ENCODE data around the gene WBP11. TPM values are rescaled to one million over a fixed set of nuclear protein-coding genes. Genes with fewer than 3 reads are reported as not detected.
"Not testable (repeated sequence)": the region's sequence is repeated elsewhere in the genome, so short reads cannot be mapped to it uniquely, and the experiment has no call there.

Gene WBP11
- total RNA-seq, 1 donor from 2014 or later, result 16.1 TPM

GRCh38 chr12:14771651-14772137 is 31.6 kb downstream of the WBP11 start:
- no peak for DNase-seq

DNA sequence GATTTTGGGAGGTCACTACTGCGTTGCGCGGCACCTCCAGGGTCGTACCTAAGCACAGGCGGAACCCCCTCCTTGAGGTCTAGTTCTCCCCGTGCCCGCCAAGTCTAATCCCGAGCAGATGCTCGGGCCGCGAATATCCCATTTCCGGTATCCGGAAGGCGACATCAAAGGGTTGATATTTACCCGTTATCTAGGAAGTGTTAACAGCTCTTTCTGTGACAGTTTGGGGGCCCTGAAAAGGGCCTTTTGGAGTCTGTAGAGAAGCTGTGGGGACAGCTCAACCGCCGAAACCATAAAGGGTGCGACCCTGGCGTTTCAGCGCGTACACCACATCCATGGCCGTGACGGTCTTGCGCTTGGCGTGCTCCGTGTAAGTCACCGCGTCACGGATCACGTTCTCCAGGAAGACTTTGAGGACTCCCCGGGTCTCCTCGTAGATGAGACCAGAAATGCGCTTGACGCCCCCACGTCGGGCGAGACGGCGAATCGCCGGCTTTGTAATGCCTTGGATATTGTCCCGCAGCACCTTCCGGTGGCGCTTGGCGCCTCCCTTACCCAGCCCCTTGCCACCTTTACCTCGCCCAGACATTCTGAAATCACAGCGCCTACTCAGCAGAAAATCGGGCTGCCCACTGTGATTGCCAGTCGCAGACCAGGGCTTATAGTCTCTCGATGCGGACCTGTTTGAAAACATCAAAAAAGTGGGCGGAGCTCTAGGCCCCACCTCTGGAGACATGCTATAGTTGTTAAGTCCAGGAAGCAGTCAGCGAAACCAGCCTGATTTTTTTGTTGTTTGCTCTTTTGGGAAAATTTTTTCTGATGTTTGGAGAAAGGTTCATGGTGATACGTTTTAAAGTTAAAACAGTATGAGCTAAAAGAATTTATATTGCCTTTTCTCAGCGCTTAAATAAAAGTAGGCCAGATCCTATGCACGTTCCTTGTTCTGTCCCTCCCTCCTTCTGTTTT is 32.5 kb downstream of the WBP11 start:
- peak; percentile 89 for DNase-seq

DNA sequence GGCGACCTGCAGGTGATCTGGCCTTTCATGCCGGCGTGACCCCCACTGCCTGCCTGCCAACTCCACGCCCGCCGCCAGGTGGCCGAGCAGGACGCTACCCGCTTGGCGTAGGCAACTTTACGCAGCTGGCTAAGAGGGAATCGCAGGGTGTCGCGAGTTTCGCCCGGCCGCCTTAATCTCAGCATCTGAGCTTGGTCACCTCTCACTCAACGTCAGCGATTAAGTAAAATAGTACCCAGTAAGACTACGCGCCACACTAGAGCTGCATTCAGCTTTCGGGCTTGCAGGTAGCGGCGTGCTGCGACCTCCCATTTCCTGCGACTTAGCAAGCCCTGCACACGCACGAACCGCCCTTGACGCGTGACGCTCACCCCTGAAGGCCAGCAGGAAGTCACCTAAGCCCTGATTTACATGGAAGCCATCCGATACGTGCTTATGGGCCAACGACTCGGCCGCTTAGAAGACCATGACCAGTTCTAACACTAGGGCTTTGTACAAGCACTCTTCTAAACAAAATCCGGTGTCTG is 33.2 kb downstream of the WBP11 start:
- DNase-seq, result peak; percentile 62

- DNase-seq, result no peak
Measured at GRCh38 chr12:14769466-14769968, 33.8 kb downstream of the WBP11 start.

- no peak for DNase-seq
Measured at GRCh38 chr12:14768823-14769405, 34.4 kb downstream of the WBP11 start.

GRCh38 chr12:14767617-14768016 is 35.7 kb downstream of the WBP11 start:
- DNase-seq, result no peak

DNA sequence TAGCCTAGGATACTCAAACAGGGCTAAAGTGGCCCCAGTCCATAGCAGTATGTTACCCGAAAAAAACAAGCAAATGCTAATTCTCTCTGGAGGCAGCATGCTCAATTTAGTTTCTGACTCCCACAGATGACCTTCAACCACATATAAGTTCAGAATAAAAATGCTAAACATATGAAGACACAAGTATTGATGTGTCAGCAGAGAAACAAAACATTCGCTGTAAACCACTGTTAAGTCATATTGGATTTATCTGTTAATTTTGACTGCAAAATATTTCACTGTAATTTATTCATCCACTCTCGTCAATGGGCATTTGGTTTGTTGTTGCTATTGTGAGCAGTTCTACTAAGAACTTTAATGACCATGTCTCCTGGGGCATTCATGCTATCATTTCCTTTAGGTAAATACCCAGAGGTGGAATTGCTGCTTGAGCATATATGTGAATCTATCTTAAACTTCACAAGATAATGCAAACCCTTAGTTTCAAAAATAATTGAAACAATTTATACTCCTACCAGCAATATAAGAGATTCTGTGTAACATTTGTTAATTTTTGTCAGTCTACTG is 36.5 kb downstream of the WBP11 start:
- no peak for DNase-seq

DNA sequence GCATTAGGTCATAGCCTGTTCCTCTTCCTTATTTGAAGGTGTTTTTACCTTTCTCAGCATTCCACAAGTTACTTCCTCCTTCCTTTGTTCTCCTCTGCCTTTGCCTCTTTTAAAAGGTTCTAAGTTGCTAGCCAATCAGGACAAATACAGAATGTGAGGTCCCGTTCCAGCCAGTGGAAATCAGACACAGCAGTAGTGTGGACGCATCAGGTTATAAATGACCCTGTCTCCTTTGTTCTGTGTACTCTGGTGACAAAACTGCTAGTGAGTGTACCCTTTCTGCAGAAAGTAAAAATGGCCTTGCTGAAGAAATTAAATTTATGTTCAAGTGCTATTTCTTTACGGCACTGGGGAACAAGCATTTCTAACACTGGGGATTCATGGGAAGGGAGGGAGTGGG is 37.3 kb downstream of the WBP11 start:
- DNase-seq, result not testable (repeated sequence)

GRCh38 chr12:14765398-14765797 is 37.9 kb downstream of the WBP11 start:
- DNase-seq, result no peak

DNA sequence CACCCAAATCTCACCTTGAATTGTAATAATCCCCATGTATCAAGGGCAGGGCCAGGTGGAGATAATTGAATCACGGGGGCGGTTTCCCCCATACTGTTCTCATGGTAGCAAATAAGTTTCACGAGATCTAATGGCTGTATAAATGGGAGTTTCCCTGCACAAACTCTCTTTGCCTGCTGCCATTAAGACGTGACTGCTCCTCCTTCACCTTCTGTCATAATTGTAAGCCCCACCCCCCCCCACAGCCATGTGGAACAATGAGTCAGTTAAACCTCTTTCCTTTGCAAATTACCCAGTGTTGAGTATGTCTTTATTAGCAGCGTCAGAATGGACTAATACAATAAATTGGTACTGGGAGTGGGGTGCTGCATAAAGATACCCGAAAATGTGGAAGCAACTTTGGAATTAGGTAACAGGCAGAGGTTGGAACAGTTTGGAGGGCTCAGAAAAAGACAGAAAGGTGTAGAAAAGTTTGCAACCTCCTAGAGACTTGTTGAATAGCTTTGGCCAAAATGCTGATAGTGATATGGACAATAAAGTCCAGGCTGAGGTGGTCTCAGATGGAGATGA is 43.5 kb downstream of the WBP11 start:
- DNase-seq, result not testable (repeated sequence)

GRCh38 chr12:14756334-14757143 is 46.7 kb downstream of the WBP11 start:
- no peak for DNase-seq

- no peak for DNase-seq
Measured at GRCh38 chr12:14751986-14752385, 51.3 kb downstream of the WBP11 start.

DNA sequence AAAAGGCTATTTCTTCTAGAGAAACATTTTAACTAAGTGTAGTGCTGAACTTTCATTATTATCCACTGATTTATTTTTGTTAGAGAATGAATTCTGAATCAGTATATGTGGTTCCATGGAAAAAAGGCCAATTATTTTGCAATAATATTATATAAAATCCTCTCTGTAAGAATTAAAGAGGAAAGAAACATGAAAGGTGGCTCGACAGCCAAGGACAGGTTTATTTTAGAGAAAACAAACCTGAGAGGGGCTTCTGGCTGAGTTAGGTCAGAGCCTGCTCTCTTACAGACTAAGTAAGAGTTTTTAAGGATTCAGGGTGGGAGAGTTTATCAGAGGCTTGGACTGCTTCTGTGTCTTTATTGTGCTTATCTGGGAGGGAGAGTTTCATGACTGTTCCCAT is 60.2 kb downstream of the WBP11 start:
- DNase-seq, result no peak

- DNase-seq, result no peak
Measured at GRCh38 chr12:14741942-14742341, 61.3 kb downstream of the WBP11 start.

DNA sequence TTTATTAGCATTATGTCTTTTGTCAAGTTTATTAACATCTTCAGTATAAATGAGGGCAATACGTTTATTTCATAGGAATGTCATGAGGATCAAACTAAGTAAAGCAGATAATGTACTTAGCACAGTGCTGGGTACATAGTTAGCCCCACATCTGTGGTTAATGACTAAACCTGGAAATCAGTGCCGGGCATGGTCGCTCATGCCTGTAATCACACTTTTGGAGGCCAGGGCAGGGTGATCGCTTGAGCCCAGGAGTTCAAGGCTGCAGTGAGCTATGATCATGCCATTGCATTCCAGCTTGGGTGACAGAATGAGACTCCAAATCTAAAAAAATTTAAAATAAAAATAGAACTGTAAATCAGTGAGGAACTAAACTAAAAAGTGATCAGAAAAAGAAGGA is 62.1 kb downstream of the WBP11 start:
- no peak for DNase-seq

DNA sequence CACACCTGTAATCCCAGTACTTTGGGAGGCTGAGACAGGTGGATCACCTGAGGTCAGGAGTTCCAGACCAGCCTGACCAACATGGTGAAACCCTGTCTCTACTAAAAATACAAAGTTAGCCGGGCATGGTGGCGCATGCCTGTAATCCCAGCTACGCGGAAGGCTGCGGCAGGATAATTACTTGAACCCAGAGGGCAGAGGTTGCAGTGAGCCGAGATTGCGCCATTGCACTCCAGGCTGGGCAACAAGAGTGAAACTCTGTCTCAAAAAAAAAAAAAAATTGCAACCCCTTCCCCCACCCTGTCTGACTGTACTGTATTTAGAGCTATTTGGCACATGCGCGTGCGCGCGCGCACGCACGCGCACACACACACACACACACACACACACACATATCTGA is 66.8 kb downstream of the WBP11 start:
- DNase-seq, result not testable (repeated sequence)

Other genes with a start within 250 kb of the WBP11 start
- 2.5 TPM for gene PLBD1, start 235.6 kb downstream of the WBP11 start, total RNA-seq
- gene GUCY2C, start 106.9 kb downstream of the WBP11 start, total RNA-seq, result under 0.01 TPM
- 3.6 TPM for gene C12orf60, start 192 bp upstream of the WBP11 start, total RNA-seq
- not detected for gene SMCO3, start 10.7 kb upstream of the WBP11 start, total RNA-seq
- gene ART4, start 40.0 kb upstream of the WBP11 start, total RNA-seq, result not detected
- gene MGP, start 82.4 kb upstream of the WBP11 start, total RNA-seq, result 3.9 TPM
- not detected for gene ERP27, start 135.1 kb upstream of the WBP11 start, total RNA-seq
- gene ARHGDIB, start 158.1 kb upstream of the WBP11 start, total RNA-seq, result 5.8 TPM
- not detected for gene PDE6H, start 169.6 kb upstream of the WBP11 start, total RNA-seq